ENCODE data around the gene SMCO4.
"Not testable (repeated sequence)": the region's sequence is repeated elsewhere in the genome, so short reads cannot be mapped to it uniquely, and the experiment has no call there.

Gene SMCO4

DNA sequence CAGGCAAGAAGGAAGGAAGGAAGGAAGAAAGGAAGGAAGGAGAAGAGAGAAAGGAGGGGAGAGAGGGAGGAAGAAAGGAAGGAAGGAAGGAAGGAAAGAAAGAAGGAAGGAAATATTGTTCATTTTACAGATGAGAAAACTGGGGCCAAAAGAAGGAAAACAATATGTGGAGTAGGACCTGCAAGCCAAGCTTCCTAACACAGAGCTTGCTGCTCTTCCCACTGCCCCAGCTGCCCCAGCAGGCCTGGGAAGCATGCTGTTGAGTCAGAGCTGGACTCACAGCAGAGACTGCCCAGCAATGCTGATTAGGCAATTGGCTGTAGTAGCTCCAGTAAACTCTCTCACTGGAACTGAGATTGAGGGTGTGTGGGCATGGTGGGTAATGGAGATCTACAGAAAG is 42.6 kb upstream of the SMCO4 start:
- no peaks in the 10 kb centered on the region for H4K20me1 ChIP-seq (ENCODE audit: insufficient read depth)
- H3K4me1 ChIP-seq (ENCODE audit: low read depth, poor library complexity, severe bottlenecking): no peaks in the 10 kb centered on the region
- H3K27me3 ChIP-seq (ENCODE audit: insufficient read depth, low read depth): no peaks in the 10 kb centered on the region
- no peaks in the 10 kb centered on the region for H3K36me3 ChIP-seq (ENCODE audit: insufficient read depth)
- TF ChIP-seq, protein P1, sequence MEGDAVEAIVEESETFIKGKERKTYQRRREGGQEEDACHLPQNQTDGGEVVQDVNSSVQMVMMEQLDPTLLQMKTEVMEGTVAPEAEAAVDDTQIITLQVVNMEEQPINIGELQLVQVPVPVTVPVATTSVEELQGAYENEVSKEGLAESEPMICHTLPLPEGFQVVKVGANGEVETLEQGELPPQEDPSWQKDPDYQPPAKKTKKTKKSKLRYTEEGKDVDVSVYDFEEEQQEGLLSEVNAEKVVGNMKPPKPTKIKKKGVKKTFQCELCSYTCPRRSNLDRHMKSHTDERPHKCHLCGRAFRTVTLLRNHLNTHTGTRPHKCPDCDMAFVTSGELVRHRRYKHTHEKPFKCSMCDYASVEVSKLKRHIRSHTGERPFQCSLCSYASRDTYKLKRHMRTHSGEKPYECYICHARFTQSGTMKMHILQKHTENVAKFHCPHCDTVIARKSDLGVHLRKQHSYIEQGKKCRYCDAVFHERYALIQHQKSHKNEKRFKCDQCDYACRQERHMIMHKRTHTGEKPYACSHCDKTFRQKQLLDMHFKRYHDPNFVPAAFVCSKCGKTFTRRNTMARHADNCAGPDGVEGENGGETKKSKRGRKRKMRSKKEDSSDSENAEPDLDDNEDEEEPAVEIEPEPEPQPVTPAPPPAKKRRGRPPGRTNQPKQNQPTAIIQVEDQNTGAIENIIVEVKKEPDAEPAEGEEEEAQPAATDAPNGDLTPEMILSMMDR (conservative IDR thresholded peaks at IDR 0.05; ENCODE audit: low read depth, low read length): no peak
- no peak overlapping the region for H3K9ac ChIP-seq
- H3K79me2 ChIP-seq (ENCODE audit: insufficient read depth, low read depth): no peaks in the 10 kb centered on the region
- no peak overlapping the region for H3K4me2 ChIP-seq
- no peak overlapping the region for H3K27ac ChIP-seq
- H2AFZ ChIP-seq (ENCODE audit: low read depth): no peak overlapping the region
- H3K4me3 ChIP-seq (IDR thresholded peaks at IDR 0.05; ENCODE audit: insufficient read depth, low read depth, low read length): no peak overlapping the region

DNA sequence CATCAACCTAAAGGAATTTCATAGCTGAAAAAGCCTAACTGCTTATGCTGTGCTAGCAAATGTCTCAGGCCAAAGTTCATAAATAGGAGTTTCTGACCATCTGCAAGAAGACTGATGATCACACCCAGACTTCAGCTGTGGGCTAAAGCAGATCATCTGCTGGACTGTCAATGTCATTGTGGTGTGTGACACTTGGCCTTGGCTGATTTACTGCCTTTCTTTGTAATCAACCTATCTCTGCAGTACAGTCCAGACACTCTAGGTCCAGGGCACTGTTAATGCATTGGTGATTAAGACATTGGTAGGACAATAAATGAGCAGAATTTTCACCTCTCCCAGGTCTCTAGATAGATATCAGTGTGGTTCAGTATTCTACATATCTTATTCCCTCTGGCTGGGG is 40.3 kb upstream of the SMCO4 start:
- Histone ChIP-seq H3K4me1 (ENCODE audit: low read depth, poor library complexity, severe bottlenecking) (no peaks in the 10 kb centered on the region), H3K36me3 (ENCODE audit: insufficient read depth) (no peaks in the 10 kb centered on the region), H3K27ac (no peak overlapping the region), H2AFZ (ENCODE audit: low read depth) (no peak overlapping the region), H3K4me2 (no peak overlapping the region), H3K4me3 (IDR thresholded peaks at IDR 0.05; ENCODE audit: insufficient read depth, low read depth, low read length) (no peak overlapping the region), H4K20me1 (ENCODE audit: insufficient read depth) (no peaks in the 10 kb centered on the region), H3K9ac (no peak overlapping the region), H3K27me3 (ENCODE audit: insufficient read depth, low read depth) (no peaks in the 10 kb centered on the region), H3K79me2 (ENCODE audit: insufficient read depth, low read depth) (no peaks in the 10 kb centered on the region)
- TF ChIP-seq, protein P1 (conservative IDR thresholded peaks at IDR 0.05; ENCODE audit: low read depth, low read length): no peak

DNA sequence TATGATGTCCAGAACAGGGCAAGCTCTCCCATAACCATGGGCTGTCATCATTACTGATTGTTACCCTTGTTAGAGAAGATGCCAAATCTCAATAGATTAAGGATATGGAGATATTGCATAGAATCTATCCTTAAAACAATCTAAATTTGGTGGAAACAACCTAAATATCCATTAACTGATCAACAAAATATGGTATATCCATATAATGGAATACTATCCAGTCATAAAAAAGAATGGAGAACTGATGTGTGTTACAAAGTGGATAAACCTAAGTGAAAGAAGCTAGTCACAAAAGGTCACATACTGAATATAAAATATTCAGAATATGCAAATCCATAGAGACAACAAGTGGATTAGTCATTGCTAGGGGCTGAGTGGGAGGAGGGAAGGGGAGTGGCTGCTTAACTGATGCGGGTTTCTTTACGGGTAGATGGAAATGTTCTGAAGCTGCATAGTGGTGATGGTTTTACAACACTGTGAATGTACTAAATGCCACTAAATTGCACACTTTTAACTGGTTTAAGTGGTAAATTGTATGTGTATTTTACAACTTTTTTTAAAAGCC is 36.1 kb upstream of the SMCO4 start:
- Histone ChIP-seq H2AFZ (ENCODE audit: low read depth) (no peak overlapping the region), H3K27ac (no peak overlapping the region), H3K9ac (no peak overlapping the region), H3K79me2 (ENCODE audit: insufficient read depth, low read depth) (no peaks in the 10 kb centered on the region), H3K27me3 (ENCODE audit: insufficient read depth, low read depth) (no peaks in the 10 kb centered on the region), H3K36me3 (ENCODE audit: insufficient read depth) (no peaks in the 10 kb centered on the region), H4K20me1 (ENCODE audit: insufficient read depth) (no peaks in the 10 kb centered on the region), H3K4me3 (IDR thresholded peaks at IDR 0.05; ENCODE audit: insufficient read depth, low read depth, low read length) (no peak overlapping the region), H3K4me2 (no peak overlapping the region), H3K4me1 (ENCODE audit: low read depth, poor library complexity, severe bottlenecking) (no peaks in the 10 kb centered on the region)
- TF ChIP-seq, protein P1 (conservative IDR thresholded peaks at IDR 0.05; ENCODE audit: low read depth, low read length): no peak

DNA sequence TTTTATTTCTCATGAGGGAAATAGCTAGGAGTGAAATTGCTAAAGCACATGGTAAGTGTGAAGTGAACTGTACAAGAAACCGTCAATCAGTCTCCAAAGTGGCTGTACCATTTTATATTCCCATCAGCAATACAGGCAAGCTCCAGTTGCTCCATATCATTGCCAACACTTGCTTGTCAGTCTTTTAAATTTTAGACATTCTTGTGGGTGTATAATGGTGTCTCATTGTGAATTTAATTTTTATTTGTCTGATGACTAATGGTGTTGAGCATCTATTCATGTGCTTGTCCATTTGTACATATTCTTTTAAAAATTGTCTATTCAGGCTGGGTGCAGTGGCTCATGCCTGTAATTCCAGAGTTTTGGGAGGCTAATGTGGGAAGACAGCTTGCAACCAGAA is 34.1 kb upstream of the SMCO4 start:
- H3K4me2 ChIP-seq: no peak overlapping the region
- no peaks in the 10 kb centered on the region for H4K20me1 ChIP-seq (ENCODE audit: insufficient read depth)
- TF ChIP-seq, protein P1 (conservative IDR thresholded peaks at IDR 0.05; ENCODE audit: low read depth, low read length): no peak
- H3K36me3 ChIP-seq (ENCODE audit: insufficient read depth): no peaks in the 10 kb centered on the region
- no peak overlapping the region for H3K9ac ChIP-seq
- H3K27me3 ChIP-seq (ENCODE audit: insufficient read depth, low read depth): no peaks in the 10 kb centered on the region
- H3K79me2 ChIP-seq (ENCODE audit: insufficient read depth, low read depth): no peaks in the 10 kb centered on the region
- H3K27ac ChIP-seq: no peak overlapping the region
- H3K4me3 ChIP-seq (IDR thresholded peaks at IDR 0.05; ENCODE audit: insufficient read depth, low read depth, low read length): no peak overlapping the region
- no peak overlapping the region for H2AFZ ChIP-seq (ENCODE audit: low read depth)
- no peaks in the 10 kb centered on the region for H3K4me1 ChIP-seq (ENCODE audit: low read depth, poor library complexity, severe bottlenecking)

DNA sequence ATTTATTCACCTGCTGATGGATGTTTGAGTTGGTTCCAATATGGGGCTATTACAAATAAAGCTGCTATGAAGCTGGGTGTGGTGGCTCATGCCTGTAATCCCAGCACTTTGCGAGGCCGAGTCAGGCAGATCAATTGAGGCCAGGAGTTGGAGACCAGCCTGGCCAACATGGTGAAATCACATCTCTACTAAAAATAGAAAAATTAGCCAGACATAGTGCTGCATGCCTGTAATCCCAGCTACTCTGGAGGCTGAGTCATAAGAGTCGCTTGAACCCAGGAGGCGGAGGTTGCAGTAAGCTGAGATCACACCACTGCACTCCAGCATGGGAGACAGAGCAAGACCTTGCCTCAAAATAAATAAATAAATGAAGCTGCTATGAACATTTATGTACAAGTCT is 33.7 kb upstream of the SMCO4 start:
- not testable (repeated sequence) for H4K20me1 ChIP-seq (ENCODE audit: insufficient read depth); H3K79me2 ChIP-seq (ENCODE audit: insufficient read depth, low read depth); H3K4me3 ChIP-seq (IDR thresholded peaks at IDR 0.05; ENCODE audit: insufficient read depth, low read depth, low read length); H3K4me1 ChIP-seq (ENCODE audit: low read depth, poor library complexity, severe bottlenecking); H2AFZ ChIP-seq (ENCODE audit: low read depth); H3K27ac ChIP-seq; H3K36me3 ChIP-seq (ENCODE audit: insufficient read depth); H3K9ac ChIP-seq; H3K4me2 ChIP-seq; H3K27me3 ChIP-seq (ENCODE audit: insufficient read depth, low read depth)

Measured in KMS-11 (cell line).